GM21576 (cell line): ENCODE data around the gene TUBG1.
"Not testable (repeated sequence)": the region's sequence is repeated elsewhere in the genome, so short reads cannot be mapped to it uniquely, and the experiment has no call there.

Source experiments
- ATAC-seq: cut with Tn5 transposase; IDR thresholded peaks from one replicate; pipeline ENCODE4 v1.9.1; 2021; ENCODE audit warnings: mild to moderate bottlenecking, moderate library complexity; ENCODE audit not compliant: unreplicated experiment

The TUBG1 gene

DNA sequence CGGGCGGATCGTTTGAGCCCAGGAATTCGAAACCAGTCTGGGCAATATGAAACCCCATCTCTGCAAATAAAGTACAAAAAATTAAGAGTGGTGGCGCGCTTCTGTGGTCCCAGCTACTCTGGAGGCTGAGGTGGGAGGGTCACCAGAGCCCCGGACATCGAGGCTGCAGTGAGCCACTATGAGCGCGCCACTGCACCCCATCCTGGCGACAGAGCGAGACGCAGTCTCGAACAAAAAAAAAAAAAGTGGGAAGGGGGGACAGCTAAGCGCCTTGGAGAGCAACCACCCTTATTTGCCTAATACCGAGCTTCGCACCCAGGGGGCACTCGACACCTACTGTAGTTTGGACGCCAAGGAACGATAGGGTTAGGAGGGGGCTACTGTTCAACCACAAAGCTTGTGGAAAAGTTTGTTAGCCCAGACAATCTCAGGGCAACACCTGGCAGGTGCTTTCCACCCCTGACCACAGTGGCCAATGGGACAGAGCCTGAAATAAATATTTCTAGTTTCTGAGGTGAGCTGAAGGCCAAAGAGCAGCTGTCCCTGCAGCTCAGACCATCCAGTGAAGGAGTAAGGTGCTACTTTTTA is 31.1 kb upstream of the TUBG1 start:
- ATAC-seq: peak; percentile 45

DNA sequence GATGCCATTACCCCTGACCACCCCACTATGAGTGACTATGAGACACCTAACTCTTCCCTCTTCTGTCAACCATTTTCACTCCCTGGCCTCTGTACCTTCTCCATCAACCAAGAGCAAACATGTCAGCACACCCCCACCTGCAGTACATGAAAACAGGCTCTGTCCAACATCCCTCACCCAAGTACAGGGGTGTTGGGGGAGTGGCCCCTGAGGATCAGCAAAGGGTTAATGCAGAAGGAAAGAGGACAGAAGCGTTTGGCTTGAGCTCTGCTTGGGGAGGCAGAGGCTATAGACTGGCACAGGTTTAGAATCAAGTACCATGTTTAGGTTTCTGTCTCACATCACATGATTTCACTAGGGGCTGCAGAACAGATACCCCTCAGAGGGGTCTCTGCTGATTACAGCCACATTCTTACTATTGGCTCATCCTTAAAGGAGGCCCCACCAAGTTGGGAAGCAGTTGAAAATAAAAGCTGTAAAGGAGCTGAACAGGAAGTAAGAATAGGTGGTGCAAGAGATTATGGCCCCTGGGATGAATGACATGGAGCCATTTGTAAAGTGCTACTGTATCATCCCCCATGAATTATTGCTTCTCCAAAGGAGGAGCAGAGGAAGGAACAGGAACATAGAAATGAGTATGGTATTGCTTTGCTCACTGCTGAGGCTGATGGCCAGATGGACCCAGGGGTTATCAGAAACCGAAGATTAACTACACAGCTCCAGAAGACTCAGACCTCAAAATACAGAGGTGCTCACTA is 29.5 kb upstream of the TUBG1 start:
- no peak for ATAC-seq

DNA sequence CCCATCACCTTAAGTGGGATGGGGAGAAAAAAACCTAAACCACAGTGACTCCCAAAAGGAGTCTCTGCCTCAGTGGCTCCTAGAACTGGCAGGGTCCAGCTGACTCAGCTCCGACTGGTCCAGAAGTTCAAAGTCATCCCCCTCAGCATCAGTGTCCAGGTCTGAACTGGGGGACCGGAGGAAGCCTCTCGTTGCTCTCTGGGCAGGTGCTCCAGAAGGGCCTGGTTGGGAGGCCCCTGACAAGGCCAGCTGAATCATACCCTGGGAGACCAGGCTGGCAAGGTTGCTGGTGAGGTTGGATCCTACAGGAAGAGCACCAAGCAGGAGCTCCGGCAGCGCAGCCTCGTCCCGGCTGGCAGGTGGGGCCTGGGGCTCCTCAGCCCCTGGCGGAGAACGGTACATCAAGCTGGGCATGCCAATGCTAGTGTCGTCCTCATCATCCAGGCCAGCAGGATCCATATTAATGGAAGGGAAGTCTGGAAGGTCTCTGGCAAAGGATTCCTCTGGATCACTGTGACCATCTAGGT is 27.7 kb upstream of the TUBG1 start:
- ATAC-seq: no peak

DNA sequence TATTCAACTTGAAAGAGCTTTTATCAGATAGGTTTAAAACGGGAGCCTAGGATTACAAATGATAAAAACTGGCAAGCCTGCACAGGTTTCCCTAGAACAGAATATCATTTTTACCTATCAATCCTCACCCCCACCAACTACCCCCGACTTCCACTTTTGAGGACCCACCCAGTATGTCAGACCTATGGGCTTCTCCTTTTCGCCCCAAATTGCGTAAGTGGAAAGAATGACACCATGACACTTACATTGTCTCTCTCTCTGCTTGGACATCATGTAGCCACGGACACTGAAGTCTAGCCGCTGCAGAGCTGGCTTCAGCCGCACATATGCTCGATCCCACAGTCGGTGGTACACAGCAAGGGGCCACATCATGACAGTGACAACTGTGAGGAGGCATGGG is 24.6 kb upstream of the TUBG1 start:
- ATAC-seq: no peak

DNA sequence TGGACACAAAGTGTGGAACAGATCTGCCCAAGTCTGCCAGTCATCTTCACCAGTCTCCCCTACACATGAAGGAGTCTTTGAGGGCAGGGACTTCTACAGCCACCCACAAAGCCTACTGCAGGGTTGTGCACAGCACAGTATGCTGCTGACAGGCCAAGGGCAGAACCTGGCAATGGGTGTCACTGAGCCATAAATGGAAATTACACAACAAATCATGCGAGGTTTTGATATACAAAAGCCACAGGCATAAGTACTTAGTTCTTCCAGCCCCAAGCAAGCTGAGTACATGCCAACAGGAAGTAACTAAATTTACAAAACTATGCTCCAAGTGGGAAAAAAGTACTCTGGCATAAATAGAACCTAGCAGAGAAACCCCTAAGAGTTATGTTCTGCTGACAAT is 24.1 kb upstream of the TUBG1 start:
- no peak for ATAC-seq

DNA sequence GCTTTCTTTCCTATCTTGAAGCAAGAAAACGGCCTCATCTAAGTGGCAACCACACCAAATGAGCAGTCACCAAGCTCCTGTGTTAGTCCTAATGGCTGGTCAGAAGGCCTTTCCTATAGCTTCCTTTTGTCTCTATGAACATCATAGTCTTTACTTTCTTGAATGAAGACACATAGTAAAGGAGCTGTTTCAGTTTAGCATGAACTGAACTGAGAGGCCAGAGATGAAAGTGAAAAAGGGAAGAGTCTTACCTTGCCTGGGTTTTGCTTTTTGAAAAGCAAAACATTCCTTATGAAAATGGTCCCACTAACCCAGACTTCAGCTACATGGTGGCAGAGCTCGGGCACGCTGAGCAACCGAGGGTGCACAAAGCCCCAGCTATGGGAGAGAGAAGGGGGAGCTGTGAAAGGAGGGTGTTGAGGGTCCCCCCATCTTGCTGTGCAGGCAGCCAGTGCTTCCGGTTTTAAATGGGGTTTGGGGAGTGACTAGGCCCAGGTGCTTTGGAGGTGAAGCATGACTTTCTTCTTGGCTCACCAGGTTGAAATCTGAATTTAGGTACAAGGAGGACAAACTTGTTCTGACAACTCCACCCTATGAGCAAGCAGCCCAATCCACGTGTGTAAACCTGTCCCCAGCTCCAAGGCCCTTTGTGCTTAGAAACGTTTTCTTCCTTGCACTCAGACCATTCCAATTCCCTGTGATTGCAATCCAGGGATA is 22.8 kb upstream of the TUBG1 start:
- no peak for ATAC-seq

DNA sequence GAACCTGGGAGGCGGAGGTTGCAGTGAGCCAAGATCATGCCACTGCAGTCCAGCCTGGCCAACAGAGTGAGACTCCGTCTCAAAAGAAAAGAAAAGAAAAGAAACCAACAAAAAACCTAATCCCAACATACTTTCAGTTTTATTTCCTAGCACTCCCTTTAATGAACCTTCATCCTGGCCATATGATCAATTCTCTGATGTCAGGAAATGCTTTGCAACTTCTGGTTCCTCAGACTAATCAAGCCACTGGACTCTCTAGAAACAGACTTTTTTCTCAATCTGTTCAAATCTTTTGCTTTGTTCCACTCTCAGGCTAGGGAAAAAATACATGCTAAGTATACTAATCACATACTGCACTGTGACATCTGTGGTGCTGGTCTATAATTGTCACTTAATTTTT is 18.6 kb upstream of the TUBG1 start:
- no peak for ATAC-seq

DNA sequence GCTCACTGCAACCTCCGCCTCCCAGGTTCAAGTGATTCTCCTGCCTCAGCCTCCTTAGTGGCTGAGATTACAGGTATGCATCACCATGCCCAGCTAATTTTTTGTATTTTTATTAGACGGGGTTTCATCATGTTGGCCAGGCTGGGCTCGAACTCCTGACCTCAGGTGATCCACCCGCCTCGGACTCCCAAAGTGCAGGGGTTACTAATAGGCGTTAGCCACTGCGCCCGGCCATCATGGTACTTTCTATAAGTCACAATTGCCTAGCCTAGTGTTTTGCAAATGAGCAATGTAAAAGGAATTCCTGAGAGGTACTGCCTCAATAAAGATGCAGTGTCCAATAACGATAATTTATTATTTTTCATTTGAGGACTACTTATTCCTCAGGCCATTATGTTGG is 18.1 kb upstream of the TUBG1 start:
- ATAC-seq: no peak

DNA sequence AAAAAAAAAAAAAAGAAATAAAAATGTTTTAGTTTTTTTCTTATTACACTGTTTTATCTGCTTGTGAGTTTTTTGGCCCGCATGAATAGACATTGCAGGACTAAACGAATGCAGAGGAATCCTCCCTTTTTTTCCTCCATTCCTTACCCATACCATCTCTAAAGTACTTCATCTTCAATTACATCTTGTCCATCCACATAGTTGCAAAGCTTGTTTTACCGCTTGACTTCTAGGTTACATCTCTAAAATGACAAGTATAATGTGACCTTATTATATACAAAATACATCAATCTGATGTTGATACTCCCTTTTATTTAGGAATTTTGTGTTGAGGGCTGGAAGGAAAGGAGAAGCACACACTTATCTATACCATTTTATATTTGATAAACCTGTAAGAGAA is 13.1 kb upstream of the TUBG1 start:
- ATAC-seq: no peak

DNA sequence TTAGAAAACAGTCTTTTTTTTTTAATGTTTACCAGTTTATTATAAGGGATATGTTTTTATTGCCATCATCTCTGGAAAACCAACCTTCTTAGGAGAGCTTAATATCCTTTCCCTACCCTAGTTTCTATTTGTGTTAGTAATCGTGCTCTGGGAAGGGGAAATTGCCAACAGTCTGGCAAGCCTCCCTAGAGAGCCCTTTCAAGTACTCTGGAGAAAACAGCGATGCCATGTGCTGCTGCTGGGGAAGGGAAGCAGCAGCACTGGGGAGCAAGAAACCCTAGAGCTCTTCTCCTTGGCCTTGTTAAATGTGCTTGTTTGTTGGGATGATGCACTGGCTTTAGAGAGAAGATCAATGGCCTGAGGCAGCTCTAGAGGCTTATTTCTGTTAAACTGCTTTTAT is 10.6 kb upstream of the TUBG1 start:
- ATAC-seq: no peak

DNA sequence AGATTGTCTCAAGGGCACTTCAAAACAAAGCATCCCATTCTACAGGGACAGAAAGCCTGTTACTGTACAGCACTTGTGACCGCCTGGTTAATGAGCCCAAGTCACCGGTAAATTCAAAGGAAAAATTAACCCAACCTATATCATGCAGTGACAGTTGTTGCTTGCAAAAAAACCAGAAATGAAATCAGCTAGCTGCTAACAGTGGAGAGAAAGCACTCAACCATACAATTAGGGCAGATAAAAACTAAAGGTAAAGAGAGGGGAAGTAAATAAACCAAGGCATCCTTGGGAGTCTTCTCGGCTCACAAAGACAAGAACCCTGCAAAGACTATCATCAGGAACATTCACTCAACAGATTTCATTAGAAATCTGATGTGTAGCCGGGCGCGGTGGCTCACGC is 6.2 kb upstream of the TUBG1 start:
- no peak for ATAC-seq

DNA sequence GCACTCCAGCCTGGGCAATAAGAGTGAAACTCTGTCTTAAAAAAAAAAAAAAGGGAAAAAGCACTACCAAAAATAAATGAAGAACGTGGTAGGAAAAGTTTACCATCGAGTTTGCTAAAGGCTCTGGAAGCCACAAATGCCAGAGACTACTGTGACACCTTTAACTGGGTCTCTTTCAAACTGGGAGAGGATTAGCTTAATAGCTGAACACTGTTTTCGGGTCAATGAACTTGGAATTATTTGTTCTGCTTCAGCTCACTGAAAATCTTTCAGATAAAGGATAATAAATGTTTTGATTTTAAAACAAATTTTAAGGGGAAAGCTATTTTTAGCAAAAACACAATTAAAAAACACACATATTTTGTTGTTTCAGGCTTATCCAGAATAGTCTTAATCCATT is 1.7 kb upstream of the TUBG1 start:
- no peak for ATAC-seq

DNA sequence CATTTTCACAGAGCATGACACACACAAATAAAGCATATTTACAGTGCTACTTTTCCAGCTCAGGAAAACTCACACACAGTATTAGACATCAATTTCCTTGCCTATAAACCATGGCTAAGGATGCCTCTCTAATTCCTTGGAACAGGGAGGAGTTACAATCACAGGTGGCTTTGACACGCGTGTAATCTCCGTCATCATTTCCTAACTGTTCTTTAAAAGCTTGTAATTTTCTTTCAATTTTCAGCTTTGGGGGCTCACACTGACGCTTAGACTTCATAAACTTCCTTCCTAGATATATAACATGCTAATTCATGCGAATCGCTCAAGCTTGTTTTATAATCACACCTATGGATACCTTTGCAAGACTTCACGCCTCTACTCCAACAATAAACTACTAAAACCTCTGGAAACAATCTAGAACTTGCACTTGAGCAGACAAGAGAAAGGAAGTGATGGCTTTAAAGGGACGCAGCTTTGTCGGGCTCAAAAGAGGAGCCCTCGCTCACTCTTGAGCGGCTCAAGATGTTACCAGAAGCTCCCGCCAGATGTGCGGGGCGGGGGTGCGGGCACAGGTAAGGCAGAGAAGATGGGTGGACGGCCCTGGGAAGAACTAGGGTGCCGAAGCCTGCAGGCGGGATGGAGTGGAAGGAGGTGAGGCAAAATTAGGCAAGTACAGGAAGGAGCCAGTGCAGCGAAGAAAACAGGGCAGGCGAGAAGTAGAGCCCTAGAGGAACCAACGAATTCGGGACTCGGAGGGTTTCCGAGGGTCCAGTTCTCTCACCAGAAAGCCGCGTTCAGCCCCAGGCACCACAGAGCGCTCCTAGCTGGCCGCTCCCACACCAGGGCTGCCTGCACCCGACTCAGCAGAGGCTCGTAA is 940 bp upstream of the TUBG1 start:
- no peak for ATAC-seq

DNA sequence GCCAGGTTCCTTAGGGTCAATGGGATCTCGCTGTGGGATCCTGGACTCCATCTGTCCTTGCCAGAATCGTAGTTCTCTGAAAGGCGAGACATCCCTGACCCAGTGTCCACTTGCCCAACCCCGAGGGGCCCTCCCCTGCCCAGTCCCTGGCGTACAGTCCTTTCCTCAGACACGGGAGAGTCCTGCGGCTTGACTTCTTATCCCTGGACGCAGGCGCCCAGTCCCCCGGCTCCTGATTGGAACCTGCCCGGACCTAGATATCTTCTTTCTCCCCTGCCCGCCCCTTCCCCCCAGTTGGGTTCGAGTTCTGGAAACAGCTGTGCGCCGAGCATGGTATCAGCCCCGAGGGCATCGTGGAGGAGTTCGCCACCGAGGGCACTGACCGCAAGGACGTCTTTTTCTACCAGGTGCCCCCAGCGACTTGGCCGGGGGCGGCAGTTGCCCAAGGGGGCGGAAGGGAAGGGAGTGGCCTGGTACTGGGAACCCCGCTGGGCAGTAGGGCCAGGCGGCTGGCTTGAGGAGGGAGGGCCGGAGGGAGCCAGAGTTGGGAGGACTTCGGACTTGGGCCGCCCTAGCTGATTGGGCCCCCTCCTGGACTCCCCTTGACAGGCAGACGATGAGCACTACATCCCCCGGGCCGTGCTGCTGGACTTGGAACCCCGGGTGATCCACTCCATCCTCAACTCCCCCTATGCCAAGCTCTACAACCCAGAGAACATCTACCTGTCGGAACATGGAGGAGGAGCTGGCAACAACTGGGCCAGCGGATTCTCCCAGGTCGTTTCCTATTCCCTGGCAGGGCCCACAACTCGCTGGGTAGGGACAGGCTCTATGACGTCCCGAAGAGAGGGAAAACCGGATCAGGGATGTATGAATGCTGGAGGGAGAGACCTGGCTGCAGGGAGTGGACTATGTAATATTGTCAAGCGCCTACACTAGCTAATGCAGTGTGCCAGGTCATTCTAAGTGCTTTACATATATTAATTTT is 625 bp downstream of the TUBG1 start:
- not testable (repeated sequence) for ATAC-seq

DNA sequence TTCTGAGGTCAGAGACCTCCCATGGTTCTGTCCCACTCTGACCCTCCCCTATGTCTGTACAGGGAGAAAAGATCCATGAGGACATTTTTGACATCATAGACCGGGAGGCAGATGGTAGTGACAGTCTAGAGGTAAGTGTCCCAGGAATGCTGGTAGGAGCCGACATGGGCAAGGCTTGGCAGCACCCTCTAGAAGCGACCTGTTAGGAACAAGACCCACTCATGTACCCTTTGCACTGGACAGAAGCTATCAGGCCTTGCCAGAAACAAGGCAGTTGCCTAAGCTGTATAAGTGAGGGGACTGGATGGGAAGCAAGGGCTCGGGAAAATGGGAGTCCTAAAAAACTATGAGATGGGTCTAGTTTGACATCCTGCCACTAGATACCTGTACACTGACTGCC is 2.5 kb downstream of the TUBG1 start:
- ATAC-seq: no peak

DNA sequence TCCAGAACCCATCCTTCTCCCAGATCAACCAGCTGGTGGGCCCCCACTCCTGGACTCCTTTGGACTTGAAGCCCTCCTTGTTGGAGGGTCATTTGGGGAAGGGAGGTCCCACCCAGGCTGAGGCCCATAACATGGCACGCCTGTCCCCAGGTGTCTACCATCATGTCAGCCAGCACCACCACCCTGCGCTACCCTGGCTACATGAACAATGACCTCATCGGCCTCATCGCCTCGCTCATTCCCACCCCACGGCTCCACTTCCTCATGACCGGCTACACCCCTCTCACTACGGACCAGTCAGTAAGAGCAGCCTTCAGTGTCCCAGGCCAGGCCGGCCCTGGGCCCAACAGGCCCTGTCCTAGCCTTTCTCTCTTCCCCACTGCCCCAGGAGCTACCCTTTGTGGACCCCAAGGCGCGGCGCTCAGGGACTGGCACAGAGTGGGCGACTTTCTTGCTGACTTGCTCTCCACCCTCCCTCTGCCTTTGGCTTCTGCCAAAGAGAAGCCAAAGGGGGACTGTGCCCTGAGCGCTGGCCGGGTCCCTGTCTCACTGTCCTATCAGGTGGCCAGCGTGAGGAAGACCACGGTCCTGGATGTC is 4.3 kb downstream of the TUBG1 start:
- ATAC-seq: no peak

DNA sequence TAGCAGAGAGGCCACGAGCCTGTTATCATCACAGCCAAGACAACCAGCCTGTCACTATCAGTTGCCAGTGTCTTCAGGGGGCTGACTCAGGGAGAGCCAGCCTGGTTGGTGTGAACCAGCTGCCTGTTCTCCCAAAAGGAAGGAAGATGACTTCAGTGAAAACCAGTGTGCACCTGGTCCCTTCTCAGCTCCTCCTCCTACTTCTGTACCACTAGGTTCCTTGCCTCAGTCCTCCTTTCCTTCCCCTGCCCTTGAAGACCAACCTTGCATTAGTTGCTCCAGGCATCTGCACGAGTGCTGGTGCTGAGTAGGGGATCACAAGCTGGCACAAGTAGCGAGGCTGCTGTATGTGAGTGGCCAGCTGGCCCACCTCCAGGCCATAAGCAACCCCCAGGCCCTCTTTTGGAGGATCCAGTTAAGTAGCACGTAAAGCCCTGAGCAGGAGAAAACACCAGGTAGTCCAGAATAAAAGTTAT is 8.5 kb downstream of the TUBG1 start:
- ATAC-seq: peak; percentile 31

DNA sequence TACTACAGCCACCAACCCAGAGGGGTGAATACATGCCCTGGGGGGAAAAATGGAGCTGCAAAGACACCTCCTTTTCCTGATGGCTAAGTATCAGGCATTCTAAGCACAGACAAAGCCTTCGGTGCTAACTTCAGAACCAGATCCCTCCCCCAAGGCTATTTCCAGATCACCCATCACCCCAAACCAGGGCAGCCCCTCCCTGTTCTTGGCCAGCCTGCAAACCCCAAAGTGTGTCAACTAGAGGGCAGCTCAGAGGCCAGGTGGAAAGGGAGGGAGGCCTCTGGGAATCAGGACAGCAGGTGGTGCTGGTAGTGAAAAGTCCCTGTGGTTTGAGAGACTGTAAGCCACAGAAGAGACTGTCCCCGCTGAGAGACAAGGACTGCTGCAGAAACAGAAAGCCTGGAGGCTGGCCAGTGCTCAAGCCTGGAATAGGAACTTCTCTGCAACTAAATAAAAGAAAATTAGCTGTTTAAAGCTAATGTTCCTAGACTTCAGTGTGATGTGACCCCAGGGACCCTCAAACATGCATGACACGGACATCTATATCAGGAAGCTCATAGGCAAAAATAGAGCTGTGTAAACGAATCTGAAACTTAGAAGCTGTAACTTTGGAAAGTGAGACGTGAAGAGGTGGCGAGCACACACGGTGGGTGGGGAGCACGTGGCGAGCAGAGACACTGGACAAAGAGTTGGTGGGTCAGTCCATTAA is 9.1 kb downstream of the TUBG1 start:
- peak; percentile 70 for ATAC-seq

DNA sequence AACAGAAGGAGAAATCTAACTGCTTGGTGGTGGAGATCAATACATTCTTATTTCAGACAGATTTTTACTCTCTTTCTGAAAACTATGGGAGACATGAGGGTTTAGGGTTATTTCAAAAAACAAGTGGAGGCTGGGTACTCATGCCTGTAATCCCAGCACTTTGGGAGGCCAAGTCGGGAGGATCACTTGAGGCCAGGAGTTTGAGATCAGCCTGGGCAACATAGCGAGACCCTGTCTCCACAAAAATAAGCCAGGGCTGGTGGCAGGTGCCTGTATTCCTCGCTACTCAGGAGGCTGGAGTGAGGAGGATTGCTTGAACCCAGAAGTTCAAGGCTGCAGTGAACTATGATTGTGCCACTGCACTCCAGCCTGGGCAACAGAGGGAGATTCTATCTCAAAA is 12.5 kb downstream of the TUBG1 start:
- ATAC-seq: not testable (repeated sequence)
